GM18870 (cell line): ENCODE results near the gene HNF1A.
"Not testable (repeated sequence)": the region's sequence is repeated elsewhere in the genome, so short reads cannot be mapped to it uniquely, and the experiment has no call there.

Experiments
- ATAC-seq: cut with Tn5 transposase; IDR thresholded peaks from one replicate; pipeline ENCODE4 v1.9.1; 2021; ENCODE audit warnings: moderate library complexity; ENCODE audit not compliant: unreplicated experiment

The HNF1A gene

GRCh38 chr12:121043067-121043466, 64.7 kb downstream of the HNF1A start:
- ATAC-seq = no peak

GRCh38 chr12:121047400-121047799, 69.1 kb downstream of the HNF1A start:
- not testable (repeated sequence) for ATAC-seq

- ATAC-seq = no peak
Measured at GRCh38 chr12:121048442-121048841, 70.1 kb downstream of the HNF1A start.

- no peak for ATAC-seq
Measured at GRCh38 chr12:121050725-121051124, 72.4 kb downstream of the HNF1A start.
